H9 (cell line): ENCODE measurements around the gene TBATA. TPM values are rescaled to one million over a fixed set of nuclear protein-coding genes. Genes with fewer than 3 reads are reported as not detected.
A peak's percentile ranks its signal among the peaks of the same experiment; 100 is the strongest.

Experiments used
- DNase-seq: peaks from one replicate; pipeline ENCODE4 v3.0.0-alpha.2; 2017
- H2AFZ ChIP-seq: one replicate; pipeline ENCODE4 v1.6.1; 2013; ENCODE audit warnings: mild to moderate bottlenecking, low read length, control low read depth, moderate library complexity
- H2AK5ac ChIP-seq: 2 replicates; pipeline ENCODE4 v1.6.1; 2013; ENCODE audit warnings: low read length, control low read depth, mixed read lengths; ENCODE audit not compliant: insufficient read length
- H2BK120ac ChIP-seq: one replicate; pipeline ENCODE4 v1.6.1; 2013; ENCODE audit warnings: low read depth, mild to moderate bottlenecking, low read length, control low read depth, inconsistent platforms; ENCODE audit not compliant: poor library complexity, severe bottlenecking
- H2BK12ac ChIP-seq: 2 replicates; pipeline ENCODE4 v1.6.1; 2013; ENCODE audit warnings: low read length, control low read depth, mixed read lengths, low read depth; ENCODE audit not compliant: insufficient read length
- H2BK15ac ChIP-seq: 2 replicates; pipeline ENCODE4 v1.6.1; 2013; ENCODE audit warnings: low read depth, low read length, control low read depth
- H2BK20ac ChIP-seq: one replicate; pipeline ENCODE4 v1.6.1; 2013; ENCODE audit warnings: low read depth, mild to moderate bottlenecking, low read length, control low read depth, inconsistent platforms; ENCODE audit not compliant: poor library complexity, severe bottlenecking
- H2BK5ac ChIP-seq: 2 replicates; pipeline ENCODE4 v1.6.1; 2013; ENCODE audit warnings: low read length, control low read depth, mixed read lengths; ENCODE audit not compliant: insufficient read length
- H3K14ac ChIP-seq: 2 replicates; pipeline ENCODE4 v1.6.1; 2013; ENCODE audit warnings: low read length, control low read depth; ENCODE audit not compliant: insufficient read depth
- H3K18ac ChIP-seq: 2 replicates; pipeline ENCODE4 v1.6.1; 2013; ENCODE audit warnings: low read depth, mild to moderate bottlenecking, mixed read lengths, low read length, control low read depth; ENCODE audit not compliant: insufficient read length
- H3K23ac ChIP-seq: 2 replicates; pipeline ENCODE4 v1.6.1; 2013; ENCODE audit warnings: low read length, control low read depth, mixed read lengths, low read depth; ENCODE audit not compliant: insufficient read length
- H3K23me2 ChIP-seq: 2 replicates; pipeline ENCODE4 v1.6.1; 2013; ENCODE audit warnings: low read depth, mild to moderate bottlenecking, mixed read lengths, low read length, control low read depth; ENCODE audit not compliant: insufficient read length, poor library complexity, severe bottlenecking
- H3K27ac ChIP-seq: 2 replicates; pipeline ENCODE4 v1.5.1; 2013; ENCODE audit warnings: low read length, control low read depth, mixed read lengths, low read depth; ENCODE audit not compliant: insufficient read length
- H3K27me3 ChIP-seq: 2 replicates; pipeline ENCODE4 v1.6.1; 2013; ENCODE audit warnings: low read length, control low read depth, inconsistent platforms; ENCODE audit not compliant: insufficient read depth
- H3K4ac ChIP-seq: 2 replicates; pipeline ENCODE4 v1.6.1; 2013; ENCODE audit warnings: low read depth, mild to moderate bottlenecking, control low read depth, inconsistent platforms, low read length, moderate library complexity
- H3K4me1 ChIP-seq: 2 replicates; pipeline ENCODE4 v1.6.1; 2013; ENCODE audit warnings: low read length, control low read depth, inconsistent platforms; ENCODE audit not compliant: insufficient read depth
- H3K4me2 ChIP-seq: 2 replicates; pipeline ENCODE4 v1.6.1; 2013; ENCODE audit warnings: low read length, control low read depth, mixed read lengths; ENCODE audit not compliant: insufficient read length, insufficient read depth
- H3K56ac ChIP-seq: 2 replicates; pipeline ENCODE4 v1.6.1; 2013; ENCODE audit warnings: low read depth, mild to moderate bottlenecking, mixed read lengths, low read length, control low read depth; ENCODE audit not compliant: insufficient read length
- H3K79me1 ChIP-seq: 2 replicates; pipeline ENCODE4 v1.6.1; 2013; ENCODE audit warnings: low read depth, mild to moderate bottlenecking, moderate library complexity, low read length, control low read depth, inconsistent platforms; ENCODE audit not compliant: insufficient read depth, poor library complexity, severe bottlenecking
- H3K79me2 ChIP-seq: 2 replicates; pipeline ENCODE4 v1.6.1; 2013; ENCODE audit warnings: low read length, control low read depth, inconsistent platforms; ENCODE audit not compliant: insufficient read depth
- H3K9ac ChIP-seq: 2 replicates; pipeline ENCODE4 v1.6.1; 2013; ENCODE audit warnings: low read length, control low read depth, mixed read lengths; ENCODE audit not compliant: insufficient read length; ENCODE audit errors: extremely low read depth
- H3K9me3 ChIP-seq: one replicate; pipeline ENCODE4 v1.6.1; 2013; ENCODE audit warnings: low read depth, low read length, inconsistent platforms; ENCODE audit not compliant: control insufficient read depth
- H3T11ph ChIP-seq: one replicate; pipeline ENCODE4 v1.6.1; 2013; ENCODE audit warnings: mild to moderate bottlenecking, low read length, control low read depth, inconsistent platforms
- H4K20me1 ChIP-seq: one replicate; pipeline ENCODE4 v1.6.1; 2013; ENCODE audit not compliant: control insufficient read depth, insufficient read length, insufficient read depth
- H4K5ac ChIP-seq: 2 replicates; pipeline ENCODE4 v1.6.1; 2013; ENCODE audit warnings: low read depth, mild to moderate bottlenecking, mixed read lengths, low read length, control low read depth; ENCODE audit not compliant: insufficient read length
- H4K8ac ChIP-seq: replicated peaks from 2 replicates; pipeline ENCODE4 v1.6.1; 2013; ENCODE audit warnings: low read length, control low read depth, mixed read lengths, low read depth; ENCODE audit not compliant: insufficient read length
- H4K91ac ChIP-seq: 2 replicates; pipeline ENCODE4 v1.6.1; 2013; ENCODE audit warnings: low read depth, mild to moderate bottlenecking, moderate library complexity, mixed read lengths, low read length, control low read depth; ENCODE audit not compliant: insufficient read length
- H3K27ac Mint-ChIP-seq, 3 experiments: 2 replicates in 2 of 3; 3 replicates in 1 of 3; pipeline ENCODE4 v1.8.0; 2020 to 2021; ENCODE audit warnings: mixed read lengths in 3 of 3, mild to moderate bottlenecking in 1 of 3, moderate library complexity in 1 of 3
- H3K27me3 Mint-ChIP-seq: 2 replicates; pipeline ENCODE4 v1.8.0; 2021; ENCODE audit warnings: low read depth, mild to moderate bottlenecking, moderate library complexity, mixed read lengths
- H3K36me3 Mint-ChIP-seq, 3 experiments: 2 replicates in 2 of 3; 3 replicates in 1 of 3; pipeline ENCODE4 v1.8.0; 2020 to 2021; ENCODE audit warnings: low read depth in 3 of 3, mixed read lengths in 3 of 3; ENCODE audit not compliant: insufficient read depth in 1 of 3
- H3K4me1 Mint-ChIP-seq, 2 experiments: 2 replicates each; pipeline ENCODE4 v1.8.0; 2020; ENCODE audit warnings: mixed read lengths in 2 of 2
- H3K4me3 Mint-ChIP-seq, 2 experiments: 2 replicates in 1 of 2; 3 replicates in 1 of 2; pipeline ENCODE4 v1.8.0; 2020 to 2021; ENCODE audit warnings: mild to moderate bottlenecking in 2 of 2, mixed read lengths in 2 of 2, moderate library complexity in 1 of 2
- H3K9me3 Mint-ChIP-seq, 2 experiments: 2 replicates in 1 of 2; 3 replicates in 1 of 2; pipeline ENCODE4 v1.8.0; 2020; ENCODE audit warnings: mild to moderate bottlenecking in 2 of 2, mixed read lengths in 2 of 2, moderate library complexity in 1 of 2
- WGBS: extraction: QIAGEN DNeasy Blood & Tissue Kit; methylation state at CpG from one replicate; pipeline ENCODE4 v1.1.7; 2013; ENCODE audit warnings: missing lambda C conversion rate, low lambda C conversion rate, mixed read lengths; ENCODE audit not compliant: insufficient read length; ENCODE audit errors: extremely low coverage; 5-methylcytosine and 5-hydroxymethylcytosine counted together
- total RNA-seq: library from RNA; stranded (reverse); gene quantifications from 2 replicates; pipeline ENCODE4 v1.2.1, GENCODE V29; 2021
- TF ChIP-seq, protein P1 (sequence below): fragments of 200-600 bp; sonication (generic); conservative IDR thresholded peaks from 3 replicates; pipeline ENCODE4 v1.8.0; 2021; ENCODE audit warnings: antibody characterized with exemption, mild to moderate bottlenecking

TBATA gene
- total RNA-seq, 1 experiment from 2014 or later, result not detected

DNA sequence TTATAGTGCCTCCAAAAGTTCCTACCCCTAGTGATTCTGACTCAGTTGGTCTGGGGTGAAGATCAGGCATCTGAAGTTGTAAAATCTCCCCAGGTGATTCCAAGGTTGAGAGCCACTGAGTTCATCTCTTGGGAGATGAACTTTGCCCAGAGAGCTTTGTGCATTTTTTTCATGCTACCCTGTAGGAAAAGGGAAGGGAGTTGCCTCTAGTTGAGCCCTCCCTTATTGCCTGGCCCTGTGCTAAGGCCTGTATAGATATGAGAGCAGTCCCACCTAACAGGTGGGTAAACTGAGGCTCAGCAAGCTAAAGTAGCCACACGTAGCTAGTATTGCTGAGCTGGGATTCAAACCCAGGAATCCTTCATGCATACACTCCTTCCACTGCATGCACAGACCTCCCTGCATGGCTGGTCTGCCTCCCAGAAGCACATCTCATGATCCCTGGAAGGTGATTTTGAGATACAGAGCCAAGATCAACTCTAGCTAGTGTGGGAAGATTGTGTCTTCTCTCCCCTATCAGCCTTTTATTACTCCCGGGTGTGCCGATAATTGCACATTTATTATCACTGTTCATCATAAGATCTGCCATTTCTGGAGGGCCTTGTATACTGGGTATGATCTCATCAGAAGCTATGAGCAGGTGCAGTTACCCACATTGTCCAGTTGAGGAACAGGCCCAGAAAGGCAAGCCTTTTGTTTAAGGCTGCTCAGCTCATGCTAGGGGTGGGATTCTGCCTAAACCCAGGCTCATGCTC is 47.0 kb downstream of the TBATA start:
- peaks cover 7 to 12% of the 10 kb centered on the region in 2 experiments; a peak in 2 of 4 replicates for H3K4me1 Mint-ChIP-seq
- no peaks in the 10 kb centered on the region for H3K79me2 ChIP-seq
- no peaks in the 10 kb centered on the region; the same call in none of the 2 replicates for H3K27me3 Mint-ChIP-seq
- no peak overlapping the region for H2BK12ac ChIP-seq
- H3K27ac ChIP-seq, result no peak overlapping the region
- no peak overlapping the region for H3K23ac ChIP-seq
- no peaks in the 10 kb centered on the region for H4K20me1 ChIP-seq
- no peak overlapping the region for H2BK20ac ChIP-seq
- H4K8ac ChIP-seq, result no peak overlapping the region
- no peak overlapping the region for H3T11ph ChIP-seq
- H3K18ac ChIP-seq, result no peak overlapping the region
- H3K36me3 Mint-ChIP-seq, result no peaks in the 10 kb centered on the region; a peak in 2 of 7 replicates
- no peak overlapping the region for H3K4ac ChIP-seq
- no peaks in the 10 kb centered on the region for H3K27me3 ChIP-seq
- WGBS, result no CpG with 5 or more reads among the region's 3 CpGs
- no peak overlapping the region for H3K56ac ChIP-seq
- no peak overlapping the region for H2BK120ac ChIP-seq
- H4K91ac ChIP-seq, result no peak overlapping the region
- no peak overlapping the region for H3K4me3 Mint-ChIP-seq
- H3K9ac ChIP-seq, result no peak overlapping the region
- no peaks in the 10 kb centered on the region for H3K9me3 ChIP-seq
- no peak overlapping the region for H2BK15ac ChIP-seq
- DNase-seq, result no peak
- no peaks in the 10 kb centered on the region for H3K23me2 ChIP-seq
- no peak overlapping the region for H2BK5ac ChIP-seq
- H2AFZ ChIP-seq, result no peak overlapping the region
- H3K27ac Mint-ChIP-seq, result no peak overlapping the region
- H3K14ac ChIP-seq, result no peak overlapping the region
- H2AK5ac ChIP-seq, result no peak overlapping the region
- no peak overlapping the region for H3K4me2 ChIP-seq
- H3K79me1 ChIP-seq, result no peaks in the 10 kb centered on the region
- TF ChIP-seq, protein P1, sequence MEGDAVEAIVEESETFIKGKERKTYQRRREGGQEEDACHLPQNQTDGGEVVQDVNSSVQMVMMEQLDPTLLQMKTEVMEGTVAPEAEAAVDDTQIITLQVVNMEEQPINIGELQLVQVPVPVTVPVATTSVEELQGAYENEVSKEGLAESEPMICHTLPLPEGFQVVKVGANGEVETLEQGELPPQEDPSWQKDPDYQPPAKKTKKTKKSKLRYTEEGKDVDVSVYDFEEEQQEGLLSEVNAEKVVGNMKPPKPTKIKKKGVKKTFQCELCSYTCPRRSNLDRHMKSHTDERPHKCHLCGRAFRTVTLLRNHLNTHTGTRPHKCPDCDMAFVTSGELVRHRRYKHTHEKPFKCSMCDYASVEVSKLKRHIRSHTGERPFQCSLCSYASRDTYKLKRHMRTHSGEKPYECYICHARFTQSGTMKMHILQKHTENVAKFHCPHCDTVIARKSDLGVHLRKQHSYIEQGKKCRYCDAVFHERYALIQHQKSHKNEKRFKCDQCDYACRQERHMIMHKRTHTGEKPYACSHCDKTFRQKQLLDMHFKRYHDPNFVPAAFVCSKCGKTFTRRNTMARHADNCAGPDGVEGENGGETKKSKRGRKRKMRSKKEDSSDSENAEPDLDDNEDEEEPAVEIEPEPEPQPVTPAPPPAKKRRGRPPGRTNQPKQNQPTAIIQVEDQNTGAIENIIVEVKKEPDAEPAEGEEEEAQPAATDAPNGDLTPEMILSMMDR, result peak; percentile 17; the same call in 1 of the 3 replicates
- H3K4me1 ChIP-seq, result no peaks in the 10 kb centered on the region
- no peaks in the 10 kb centered on the region for H3K9me3 Mint-ChIP-seq
- H4K5ac ChIP-seq, result no peak overlapping the region
